ENCODE data around the gene ZNF407. TPM values are rescaled to one million over a fixed set of nuclear protein-coding genes. Genes with fewer than 3 reads are reported as not detected.

Gene ZNF407
- total and polyA plus RNA-seq, 2 experiments from 2014 or later = 2.1 to 10.4 TPM

GRCh38 chr18:74748809-74749208 is 151.1 kb downstream of the ZNF407 start:
- no peaks in the 10 kb centered on the region for H4K20me1 ChIP-seq (replicated peaks; ENCODE audit: insufficient read depth)
- TF ChIP-seq ETS1 (IDR thresholded peaks at IDR 0.05) (no peak), NANOG (IDR thresholded peaks at IDR 0.05; ENCODE audit: borderline replicate concordance) (no peak), EZH2phosphoT487 (IDR thresholded peaks at IDR 0.05; ENCODE audit: unreplicated experiment) (no peak), ZNF331 (CRISPR knock-in tag; IDR thresholded peaks at IDR 0.05; ENCODE audit: low read depth) (no peak), STAT1 (IDR thresholded peaks at IDR 0.05; ENCODE audit: unreplicated experiment) (no peak), EZH2 (IDR thresholded peaks at IDR 0.05; ENCODE audit: low read depth, unreplicated experiment) (no peak), CTCF (conservative IDR thresholded peaks at IDR 0.05; ENCODE audit: low read depth in 2 of 2) (no peak), POLR2AphosphoS5 (IDR thresholded peaks at IDR 0.05; ENCODE audit: low read depth) (no peak), ZNF114 (CRISPR knock-in tag; IDR thresholded peaks at IDR 0.05) (no peak), CREB1 (CRISPR knock-in tag; IDR thresholded peaks at IDR 0.05; ENCODE audit: low read depth) (no peak), REST (IDR thresholded peaks at IDR 0.05; ENCODE audit: unreplicated experiment) (no peak), ZNF462 (CRISPR knock-in tag; IDR thresholded peaks at IDR 0.05) (no peak), JUNB (IDR thresholded peaks at IDR 0.05; ENCODE audit: unreplicated experiment) (no peak)
- H3K9me3 Mint-ChIP-seq = peaks cover 7% of the 10 kb centered on the region; the same call in 2 of the 3 replicates
- H2AFZ ChIP-seq = no peak overlapping the region
- H3K4me3 ChIP-seq = no peak overlapping the region
- H3K4me3 Mint-ChIP-seq = no peak overlapping the region
- no peaks in the 10 kb centered on the region for H3K9me2 ChIP-seq (ENCODE audit: insufficient read depth)
- no peaks in the 10 kb centered on the region for H3F3A ChIP-seq (replicated peaks; ENCODE audit: low read depth)
- H3K27ac ChIP-seq (ENCODE audit: low read depth) = no peak overlapping the region
- no peak overlapping the region for H3K4me2 ChIP-seq
- H3K36me3 Mint-ChIP-seq (ENCODE audit: low read depth) = peaks cover 4% of the 10 kb centered on the region; the same call in 2 of the 3 replicates
- no peaks in the 10 kb centered on the region for H3K79me2 ChIP-seq (replicated peaks; ENCODE audit: insufficient read depth)
- no peaks in the 10 kb centered on the region for H3K4me1 ChIP-seq (ENCODE audit: insufficient read depth)
- H3K27me3 ChIP-seq (ENCODE audit: insufficient read depth) = no peaks in the 10 kb centered on the region
- no peak overlapping the region for H3K27ac Mint-ChIP-seq
- ATAC-seq (no peak), DNase-seq (ENCODE audit: low spot score) (no peak)
- H3K36me3 ChIP-seq (ENCODE audit: insufficient read depth) = no peaks in the 10 kb centered on the region
- no peaks in the 10 kb centered on the region for H3K27me3 Mint-ChIP-seq (ENCODE audit: insufficient read depth, low read depth, poor library complexity)
- peaks cover 2% of the 10 kb centered on the region; the same call in 1 of the 3 replicates for H3K4me1 Mint-ChIP-seq
